SU-DHL-6 (cell line): ENCODE results near the gene RFTN1.

Source experiments
- H2AFZ ChIP-seq: fragments of 200-600 bp; sonication (generic); 2 replicates; pipeline ENCODE4 v1.6.1; 2014; ENCODE audit warnings: low read depth, mild to moderate bottlenecking, moderate library complexity, mixed read lengths, antibody characterized with exemption, low read length; ENCODE audit not compliant: severe bottlenecking
- H3F3A ChIP-seq: fragments of 200-600 bp; shearing (Covaris generic); 2 replicates; pipeline ENCODE4 v1.6.0; 2016; ENCODE audit warnings: antibody characterized with exemption, mild to moderate bottlenecking; ENCODE audit not compliant: insufficient read depth
- H3K27ac ChIP-seq: fragments of 200-600 bp; sonication (generic); 2 replicates; pipeline ENCODE4 v1.5.1; 2016; ENCODE audit warnings: low read depth, mild to moderate bottlenecking, low read length, moderate library complexity, mixed read lengths
- H3K27me3 ChIP-seq: fragments of 200-600 bp; sonication (generic), shearing (Covaris generic); 2 replicates; pipeline ENCODE4 v1.6.0; 2014; ENCODE audit warnings: mild to moderate bottlenecking, low read length
- H3K36me3 ChIP-seq: fragments of 200-600 bp; sonication (generic); 2 replicates; pipeline ENCODE4 v1.6.1; 2014; ENCODE audit warnings: mild to moderate bottlenecking, low read length, mixed read lengths
- H3K4me2 ChIP-seq: fragments of 300-600, 200-600 bp; shearing (Covaris generic), sonication (generic); 2 replicates; pipeline ENCODE4 v1.6.0; 2014; ENCODE audit warnings: low read length, low read depth, mild to moderate bottlenecking; ENCODE audit not compliant: poor library complexity, severe bottlenecking
- H3K4me3 ChIP-seq: fragments of 200-600 bp; sonication (generic); 2 replicates; pipeline ENCODE4 v1.5.1; 2014; ENCODE audit warnings: antibody characterized with exemption, low read length, mild to moderate bottlenecking, mixed read lengths; ENCODE audit not compliant: insufficient read depth, poor library complexity, severe bottlenecking
- H3K79me2 ChIP-seq: fragments of 200-600 bp; sonication (generic); 2 replicates; pipeline ENCODE4 v1.6.1; 2014; ENCODE audit warnings: mild to moderate bottlenecking, low read length, moderate library complexity; ENCODE audit not compliant: insufficient read depth
- H3K9ac ChIP-seq: fragments of 200-600 bp; sonication (generic); 2 replicates; pipeline ENCODE4 v1.7.0; 2014; ENCODE audit warnings: mild to moderate bottlenecking, low read length
- H3K9me2 ChIP-seq: fragments of 200-600 bp; sonication (generic); replicated peaks from 2 replicates; pipeline ENCODE4 v1.6.1; 2014; ENCODE audit warnings: low read length; ENCODE audit not compliant: insufficient read depth
- H3K9me3 ChIP-seq: fragments of 200-600 bp; sonication (generic); 2 replicates; pipeline ENCODE4 v1.6.1; 2014; ENCODE audit warnings: low read length, mixed read lengths; ENCODE audit not compliant: insufficient read depth
- H4K20me1 ChIP-seq: fragments of 200-600 bp; sonication (generic); 2 replicates; pipeline ENCODE4 v1.6.1; 2014; ENCODE audit warnings: low read depth, mild to moderate bottlenecking, antibody characterized with exemption, low read length, moderate library complexity, mixed read lengths
- EZH2phosphoT487 ChIP-seq: fragments of 200-600 bp; sonication (generic), shearing (Covaris generic); conservative IDR thresholded peaks from 2 replicates; pipeline ENCODE4 v1.6.1; 2018; ENCODE audit warnings: mild to moderate bottlenecking, antibody characterized with exemption, low read length, moderate library complexity, mixed read lengths
- TF ChIP-seq, protein P1 (sequence below): fragments of 200-600 bp; sonication (generic); IDR thresholded peaks from one replicate; pipeline ENCODE4 v1.5.1; 2017; ENCODE audit warnings: antibody characterized with exemption, mild to moderate bottlenecking, low read length, moderate library complexity; ENCODE audit not compliant: insufficient read depth, poor library complexity, severe bottlenecking

RFTN1 gene

DNA sequence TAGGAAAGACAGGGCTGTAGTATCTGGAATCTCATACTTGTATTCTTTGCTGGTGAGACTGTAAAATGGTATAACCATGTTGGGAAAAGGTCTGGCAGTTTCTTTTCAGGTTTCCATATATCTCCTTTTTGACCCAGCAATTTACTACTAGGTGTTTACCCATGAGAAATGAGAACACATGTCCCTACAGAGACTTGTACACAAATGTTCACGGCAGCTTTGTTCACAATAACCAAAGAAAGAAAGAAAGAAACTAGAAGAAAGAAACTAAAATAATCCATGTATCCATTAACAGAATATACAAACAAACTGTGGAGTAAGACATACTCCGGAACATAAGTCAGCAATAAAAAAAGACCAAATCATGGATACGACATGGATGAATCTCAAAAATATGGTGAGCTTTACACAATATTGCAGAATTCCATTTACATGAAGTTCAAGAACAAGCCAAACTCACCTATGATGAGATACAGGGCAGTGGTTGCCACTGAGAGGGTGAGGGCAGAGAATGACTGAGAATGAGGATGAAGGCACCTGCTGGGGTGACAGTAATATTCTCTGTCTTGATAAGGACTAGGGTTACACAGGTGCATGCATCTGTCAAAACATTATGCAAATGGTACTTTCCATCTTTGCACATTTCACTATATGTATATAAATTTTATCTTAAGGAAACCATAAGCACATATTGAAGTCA is 2.7 kb downstream of the RFTN1 start:
- TF ChIP-seq, protein P1, sequence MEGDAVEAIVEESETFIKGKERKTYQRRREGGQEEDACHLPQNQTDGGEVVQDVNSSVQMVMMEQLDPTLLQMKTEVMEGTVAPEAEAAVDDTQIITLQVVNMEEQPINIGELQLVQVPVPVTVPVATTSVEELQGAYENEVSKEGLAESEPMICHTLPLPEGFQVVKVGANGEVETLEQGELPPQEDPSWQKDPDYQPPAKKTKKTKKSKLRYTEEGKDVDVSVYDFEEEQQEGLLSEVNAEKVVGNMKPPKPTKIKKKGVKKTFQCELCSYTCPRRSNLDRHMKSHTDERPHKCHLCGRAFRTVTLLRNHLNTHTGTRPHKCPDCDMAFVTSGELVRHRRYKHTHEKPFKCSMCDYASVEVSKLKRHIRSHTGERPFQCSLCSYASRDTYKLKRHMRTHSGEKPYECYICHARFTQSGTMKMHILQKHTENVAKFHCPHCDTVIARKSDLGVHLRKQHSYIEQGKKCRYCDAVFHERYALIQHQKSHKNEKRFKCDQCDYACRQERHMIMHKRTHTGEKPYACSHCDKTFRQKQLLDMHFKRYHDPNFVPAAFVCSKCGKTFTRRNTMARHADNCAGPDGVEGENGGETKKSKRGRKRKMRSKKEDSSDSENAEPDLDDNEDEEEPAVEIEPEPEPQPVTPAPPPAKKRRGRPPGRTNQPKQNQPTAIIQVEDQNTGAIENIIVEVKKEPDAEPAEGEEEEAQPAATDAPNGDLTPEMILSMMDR: no peak
- TF ChIP-seq EZH2phosphoT487: no peak
- Histone ChIP-seq H2AFZ (no peak overlapping the region), H4K20me1 (peaks cover 23% of the 10 kb centered on the region), H3F3A (peaks cover 55% of the 10 kb centered on the region), H3K9me3 (no peaks in the 10 kb centered on the region), H3K27ac (peak overlapping the region; percentile 97), H3K4me3 (peak overlapping the region; percentile 66), H3K79me2 (peaks cover 89% of the 10 kb centered on the region), H3K27me3 (no peaks in the 10 kb centered on the region), H3K9me2 (no peaks in the 10 kb centered on the region), H3K9ac (peak overlapping the region; percentile 96), H3K4me2 (peak overlapping the region; percentile 97), H3K36me3 (peaks cover 18% of the 10 kb centered on the region)

DNA sequence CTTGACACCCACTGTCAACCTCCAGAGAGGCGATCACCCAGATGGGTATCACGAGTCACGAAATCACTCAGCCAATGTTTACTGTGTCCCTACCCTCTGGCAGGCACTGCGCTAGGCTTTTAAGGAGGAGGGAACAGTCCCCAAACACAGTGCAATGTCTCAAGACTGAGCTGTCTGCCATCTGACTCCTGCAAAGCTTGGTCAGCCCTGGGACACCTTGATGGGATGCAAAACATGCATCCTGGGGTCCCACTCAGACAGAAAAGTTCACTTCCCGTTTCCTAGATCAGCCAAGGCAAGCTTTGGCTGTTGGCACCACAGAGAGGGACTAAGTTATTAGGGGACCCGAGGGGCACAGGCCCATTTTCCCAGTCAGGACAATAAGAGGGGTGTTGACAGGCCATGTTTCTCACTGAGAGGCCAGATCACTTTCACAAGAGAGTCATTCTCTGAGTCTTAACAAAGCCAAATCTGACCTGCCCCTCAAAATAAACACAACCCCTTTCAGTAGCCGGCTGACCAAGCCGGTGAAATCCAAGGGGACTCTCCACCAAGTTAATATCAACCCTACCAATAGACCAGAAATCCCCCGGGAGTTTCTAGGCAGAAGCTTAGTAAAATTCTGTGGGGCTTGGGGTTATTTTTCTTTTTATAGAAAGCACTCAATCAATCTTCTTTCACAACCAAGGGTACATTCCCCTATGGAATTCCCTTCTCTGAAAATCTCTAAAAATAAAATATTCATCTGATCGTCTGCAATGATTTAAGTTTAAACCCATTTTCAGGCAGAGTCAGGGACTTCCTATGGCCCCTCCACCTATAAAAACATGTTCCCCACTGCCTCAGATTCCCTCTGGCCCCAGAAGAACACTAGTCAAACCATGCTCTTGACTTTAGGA is 3.5 kb downstream of the RFTN1 start:
- Histone ChIP-seq H3K9me2 (no peaks in the 10 kb centered on the region), H3K36me3 (peaks cover 26% of the 10 kb centered on the region), H2AFZ (no peak overlapping the region), H3K27me3 (no peaks in the 10 kb centered on the region), H3K27ac (peak overlapping the region; percentile 97), H3F3A (peaks cover 47% of the 10 kb centered on the region), H3K9ac (peak overlapping the region; percentile 96), H3K4me3 (peak overlapping the region; percentile 66), H3K9me3 (no peaks in the 10 kb centered on the region), H4K20me1 (peaks cover 31% of the 10 kb centered on the region), H3K4me2 (peak overlapping the region; percentile 97), H3K79me2 (peaks cover 92% of the 10 kb centered on the region)
- no peak for TF ChIP-seq EZH2phosphoT487

DNA sequence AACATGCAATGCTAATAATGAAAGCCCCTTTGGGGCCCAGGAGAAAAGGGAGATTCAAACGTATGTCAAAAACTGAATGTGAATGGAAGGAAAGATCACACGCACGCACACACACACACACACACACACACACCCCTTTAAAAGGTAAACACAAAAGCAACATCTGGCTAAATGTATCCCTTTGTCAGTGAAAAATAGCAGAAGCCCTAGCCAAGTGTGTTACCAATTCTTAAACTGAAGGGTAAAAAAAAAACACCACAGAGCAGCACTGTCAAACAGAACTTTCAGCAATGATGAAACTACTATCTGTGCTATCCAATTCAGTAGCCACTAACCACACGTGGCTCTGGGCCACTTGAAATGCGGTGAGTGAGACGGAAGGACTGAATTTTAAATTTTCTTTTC is 4.9 kb downstream of the RFTN1 start:
- Histone ChIP-seq H3K4me2 (peak overlapping the region; percentile 97), H3K9ac (peak overlapping the region; percentile 96), H3K79me2 (peaks cover 92% of the 10 kb centered on the region), H3K27ac (peak overlapping the region; percentile 97), H3K27me3 (no peaks in the 10 kb centered on the region), H3K36me3 (peaks cover 29% of the 10 kb centered on the region), H3K9me3 (no peaks in the 10 kb centered on the region), H2AFZ (no peak overlapping the region), H3F3A (peaks cover 42% of the 10 kb centered on the region), H4K20me1 (peaks cover 35% of the 10 kb centered on the region), H3K4me3 (peak overlapping the region; percentile 66), H3K9me2 (no peaks in the 10 kb centered on the region)
- no peak for TF ChIP-seq EZH2phosphoT487
- TF ChIP-seq, protein P1: no peak
